Measurements from ENCODE around the gene SIAH1. TPM values are rescaled to one million over a fixed set of nuclear protein-coding genes. Genes with fewer than 3 reads are reported as not detected.

The SIAH1 gene
- total and polyA plus RNA-seq, 12 donors, result 9.9 to 27.5 (median 17.6) TPM

DNA sequence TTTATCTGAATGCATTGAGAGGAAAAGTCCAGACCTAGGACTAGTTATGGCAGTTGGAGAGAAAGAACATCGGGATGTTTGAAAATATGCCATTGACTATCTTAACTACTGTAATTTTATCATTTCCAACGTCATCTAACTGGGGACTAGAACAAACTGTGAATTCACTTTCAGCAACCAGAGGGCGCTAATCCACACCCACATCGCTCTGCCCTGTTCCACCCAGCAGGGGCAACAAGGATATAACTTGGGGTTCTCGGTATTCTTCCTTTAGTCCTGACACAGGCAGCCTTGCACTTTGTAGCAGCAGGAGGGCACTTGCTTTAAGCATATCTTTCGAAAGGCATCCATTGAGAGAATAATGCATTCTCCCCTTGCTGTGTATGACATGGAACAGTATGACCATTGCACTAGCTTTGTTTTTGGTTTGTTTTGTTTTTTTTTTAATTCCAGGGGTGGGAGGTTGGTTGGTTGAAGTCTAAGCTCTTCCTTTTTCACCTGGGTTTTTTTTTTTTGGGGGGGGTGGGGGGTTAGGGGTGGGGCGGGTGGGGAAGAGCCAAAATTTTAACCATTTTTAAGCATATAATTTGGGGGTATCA, 31.5 kb downstream of the SIAH1 start:
- peak; percentile 56 to 82 (median 69) for DNase-seq
- no peak overlapping the region for H3K4me3 ChIP-seq
- 28 to 34% (median 31%) methylated on average over 7 of the region's 7 CpGs for WGBS, 4 donors
- TF ChIP-seq CTCF (IDR thresholded peaks at IDR 0.05) (peak; percentile 73 to 99 (median 94)), POLR2A (IDR thresholded peaks at IDR 0.05) (no peak)
- H3K36me3 ChIP-seq (replicated peaks in 1 of 2), result peaks cover 0 to 41% of the 10 kb centered on the region in 2 donors
- H3K4me1 ChIP-seq (replicated peaks in 1 of 2), result peaks cover 0 to 16% of the 10 kb centered on the region in 2 donors
- H3K27me3 ChIP-seq, result no peaks in the 10 kb centered on the region
- H3K9me3 ChIP-seq (replicated peaks in 1 of 3), result no peaks in the 10 kb centered on the region
- H3K27ac ChIP-seq, result no peak overlapping the region
- intact Hi-C loops (cut with DNase I), result loop anchor here (10.0 kb wide), 2 partner anchors 191 to 261 kb away; partner anchors contain the start of gene N4BP1 (in 1 of the 2)

- no peak for TF ChIP-seq CTCF (IDR thresholded peaks at IDR 0.05)
- no peak for TF ChIP-seq POLR2A (IDR thresholded peaks at IDR 0.05)
- DNase-seq, result no peak
- no peak overlapping the region for H3K4me3 ChIP-seq
- no peaks in the 10 kb centered on the region for H3K27me3 ChIP-seq
- no peak overlapping the region for H3K27ac ChIP-seq
- H3K36me3 ChIP-seq (replicated peaks in 1 of 2), result peaks cover 0 to 43% of the 10 kb centered on the region in 2 donors
- no peaks in the 10 kb centered on the region for H3K9me3 ChIP-seq (replicated peaks in 1 of 3)
- WGBS, 4 donors, result 71 to 84% (median 78%) methylated on average over 6 to 7 of the region's 7 CpGs
- H3K4me1 ChIP-seq (replicated peaks in 1 of 2), result peaks cover 0 to 16% of the 10 kb centered on the region in 2 donors
- intact Hi-C loops (cut with DNase I), result loop anchor here (10.0 kb wide), 2 partner anchors 192 to 262 kb away; partner anchors contain the start of gene N4BP1 (in 1 of the 2)
Observed at GRCh38 chr16:48352648-48353390, 32.4 kb downstream of the SIAH1 start.

DNA sequence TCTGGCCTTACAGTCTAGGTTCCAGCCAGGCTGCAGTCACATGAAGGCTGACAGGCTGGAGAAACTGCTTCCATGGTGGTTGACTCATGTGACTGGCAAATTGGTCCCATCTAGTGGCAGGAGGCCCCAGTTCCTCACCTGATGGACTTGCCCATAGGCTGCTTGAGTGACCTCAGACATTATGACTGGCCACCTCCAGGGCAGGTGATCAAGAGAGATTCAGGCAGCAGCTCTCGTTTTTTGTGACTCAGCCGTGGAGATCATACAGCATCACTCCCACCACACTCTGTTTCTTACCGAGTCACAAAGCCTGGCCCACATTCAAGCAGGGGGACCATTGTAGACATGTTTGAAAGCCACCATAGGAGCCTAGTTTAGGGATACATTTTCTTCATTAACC, 34.5 kb downstream of the SIAH1 start:
- Histone ChIP-seq H3K27me3 (no peaks in the 10 kb centered on the region), H3K4me1 (replicated peaks in 1 of 2) (peaks cover 0 to 7% of the 10 kb centered on the region in 2 donors), H3K27ac (no peak overlapping the region), H3K4me3 (no peak overlapping the region), H3K9me3 (replicated peaks in 1 of 3) (no peaks in the 10 kb centered on the region), H3K36me3 (replicated peaks in 1 of 2) (peaks cover 0 to 48% of the 10 kb centered on the region in 2 donors)
- intact Hi-C loops (cut with DNase I), result loop anchor here (10.0 kb wide), 2 partner anchors 194 to 264 kb away; partner anchors contain the start of gene N4BP1 (in 1 of the 2)
- TF ChIP-seq CTCF (IDR thresholded peaks at IDR 0.05) (no peak), POLR2A (IDR thresholded peaks at IDR 0.05) (no peak)
- whole genome bisulfite sequencing, 4 donors, result 76 to 92% (median 80%) methylated on average over 3 of the region's 3 CpGs
- DNase-seq, result no peak

GRCh38 chr16:48347980-48348379, 37.2 kb downstream of the SIAH1 start:
- Histone ChIP-seq H3K4me1 (replicated peaks in 1 of 2) (no peaks in the 10 kb centered on the region), H3K36me3 (replicated peaks in 1 of 2) (peaks cover 0 to 55% of the 10 kb centered on the region in 2 donors), H3K4me3 (no peak overlapping the region), H3K9me3 (replicated peaks in 1 of 3) (no peaks in the 10 kb centered on the region), H3K27ac (no peak overlapping the region), H3K27me3 (no peaks in the 10 kb centered on the region)
- TF ChIP-seq POLR2A (IDR thresholded peaks at IDR 0.05) (no peak), CTCF (IDR thresholded peaks at IDR 0.05) (no peak)
- intact Hi-C loops (cut with DNase I), result no loop called here
- no peak for DNase-seq
- 83 to 97% (median 90%) methylated on average over 4 of the region's 4 CpGs for WGBS, 4 donors

Data from adrenal gland (tissue), 12 donors.